GM21619 (cell line): Measurements from ENCODE around the gene RNF180.
"Not testable (repeated sequence)": the region's sequence is repeated elsewhere in the genome, so short reads cannot be mapped to it uniquely, and the experiment has no call there.

ENCODE experiments used
- ATAC-seq: cut with Tn5 transposase; IDR thresholded peaks from one replicate; pipeline ENCODE4 v1.9.1; 2021; ENCODE audit not compliant: unreplicated experiment

Gene RNF180

DNA sequence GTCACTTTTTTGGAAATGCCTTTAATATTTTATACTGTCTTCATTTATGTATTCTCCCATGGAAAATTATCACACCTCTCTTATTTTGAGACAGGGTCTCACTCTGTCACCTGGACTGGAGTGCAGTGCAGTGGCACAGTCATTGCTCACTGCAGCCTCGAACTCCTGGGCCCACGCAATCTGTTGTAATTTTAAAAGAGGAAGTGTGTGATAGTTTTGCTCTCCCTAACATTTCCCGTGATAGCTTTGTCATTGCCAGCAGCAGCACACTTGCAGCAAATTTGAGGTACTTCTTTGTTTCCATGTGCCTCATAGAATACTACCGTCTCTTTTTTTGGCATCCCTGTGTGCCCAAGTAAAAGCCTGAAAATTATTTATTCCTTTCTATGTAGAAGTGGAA is 103.5 kb downstream of the RNF180 start:
- ATAC-seq: no peak

DNA sequence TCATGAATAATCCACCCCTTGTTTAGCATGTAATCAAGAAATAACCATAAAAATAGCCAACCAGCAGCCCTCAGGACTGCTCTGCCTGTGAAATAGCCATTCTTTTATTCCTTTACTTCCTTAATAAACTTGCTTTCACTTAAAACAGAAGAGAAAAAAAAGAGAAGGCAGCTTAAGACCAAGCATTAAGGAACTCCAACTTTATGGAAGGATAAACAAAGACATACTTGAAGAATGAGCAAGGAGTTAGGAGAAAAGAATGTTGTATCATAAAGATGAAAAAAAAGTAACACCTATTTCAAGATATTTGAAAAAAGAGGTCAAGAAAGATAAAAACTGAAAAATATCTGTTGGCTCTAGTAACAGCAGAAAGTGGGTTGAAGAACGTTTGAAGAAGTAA is 107.6 kb downstream of the RNF180 start:
- no peak for ATAC-seq

DNA sequence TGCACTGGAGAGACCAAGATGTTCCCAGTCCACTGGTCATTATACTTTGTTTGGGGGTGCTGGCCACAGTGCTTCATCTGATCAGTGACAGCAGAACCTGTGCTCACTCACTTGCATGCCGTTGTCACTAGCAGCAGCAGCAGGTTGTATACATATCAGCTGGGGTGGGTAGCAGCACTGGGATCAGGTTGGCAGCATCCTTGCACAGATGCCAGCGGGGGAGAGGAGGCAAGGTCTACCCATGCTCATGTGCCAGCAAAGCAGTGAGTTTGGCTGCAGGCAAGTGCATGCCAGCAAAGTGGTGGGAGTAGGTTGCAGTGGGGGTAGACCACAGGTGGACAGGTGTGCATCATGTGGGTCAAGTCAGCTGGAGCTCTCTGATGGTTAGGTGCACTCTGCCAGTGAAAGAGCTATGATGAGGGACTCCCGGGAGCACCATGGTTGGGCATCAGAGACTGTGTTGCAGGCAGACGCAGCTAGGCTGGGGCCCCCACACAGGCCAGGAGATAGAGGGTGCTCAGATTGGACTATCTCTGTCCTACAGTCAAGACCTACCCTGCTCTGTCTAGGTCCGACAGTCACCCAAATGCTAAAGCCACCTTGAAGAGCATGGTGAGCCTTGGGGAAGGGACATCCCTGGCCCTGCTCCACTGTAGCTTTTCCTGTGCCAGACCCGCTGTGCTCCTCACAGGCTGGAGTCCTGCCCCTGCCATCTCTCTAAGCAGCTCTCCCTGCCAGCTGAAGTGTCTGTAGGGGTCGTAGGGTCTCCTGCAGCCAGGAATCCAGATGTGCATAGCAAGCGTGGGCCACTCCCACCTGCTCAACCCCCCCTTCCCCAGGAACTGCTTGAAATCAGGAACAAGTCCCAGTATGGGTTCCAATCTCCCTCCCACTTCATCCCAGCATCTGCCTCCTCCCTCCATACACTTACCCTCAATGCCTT is 119.8 kb downstream of the RNF180 start:
- ATAC-seq: no peak

DNA sequence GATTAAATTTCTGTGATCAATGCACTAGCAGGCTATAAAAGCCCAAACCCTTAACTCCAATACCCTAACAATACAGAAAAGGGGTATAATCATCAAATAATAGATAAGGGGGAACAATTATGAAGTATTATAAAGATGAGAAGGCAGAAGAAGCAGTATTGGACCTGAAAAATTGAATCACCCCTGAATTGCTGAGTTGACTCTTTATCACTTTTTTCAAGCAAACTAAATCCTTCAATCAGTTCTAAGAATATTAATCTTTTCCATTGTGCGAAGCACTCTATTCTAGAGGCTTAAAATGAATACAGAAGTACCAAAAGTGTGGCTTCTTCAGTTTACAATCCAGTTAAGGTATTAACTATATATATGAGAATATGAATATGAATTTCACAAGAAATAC is 120.7 kb downstream of the RNF180 start:
- ATAC-seq: no peak

DNA sequence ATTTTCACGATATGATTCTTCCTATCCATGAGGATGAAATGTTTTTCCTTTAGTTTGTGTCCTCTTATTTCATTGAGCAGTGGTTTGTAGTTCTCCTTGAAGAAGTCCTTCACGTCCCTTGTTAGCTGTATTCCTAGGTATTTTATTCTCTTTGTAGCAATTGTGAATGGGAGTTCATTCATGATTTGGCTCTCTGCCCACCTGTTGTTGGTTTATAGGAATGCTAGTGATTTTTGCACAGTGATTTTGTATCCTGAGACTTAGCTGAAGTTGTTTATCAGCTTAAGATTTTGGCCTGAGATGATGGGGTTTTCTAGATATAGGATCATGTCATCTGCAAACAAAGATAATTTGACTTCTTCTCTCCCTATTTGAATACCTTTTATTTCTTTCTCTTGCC is 122.9 kb downstream of the RNF180 start:
- not testable (repeated sequence) for ATAC-seq

DNA sequence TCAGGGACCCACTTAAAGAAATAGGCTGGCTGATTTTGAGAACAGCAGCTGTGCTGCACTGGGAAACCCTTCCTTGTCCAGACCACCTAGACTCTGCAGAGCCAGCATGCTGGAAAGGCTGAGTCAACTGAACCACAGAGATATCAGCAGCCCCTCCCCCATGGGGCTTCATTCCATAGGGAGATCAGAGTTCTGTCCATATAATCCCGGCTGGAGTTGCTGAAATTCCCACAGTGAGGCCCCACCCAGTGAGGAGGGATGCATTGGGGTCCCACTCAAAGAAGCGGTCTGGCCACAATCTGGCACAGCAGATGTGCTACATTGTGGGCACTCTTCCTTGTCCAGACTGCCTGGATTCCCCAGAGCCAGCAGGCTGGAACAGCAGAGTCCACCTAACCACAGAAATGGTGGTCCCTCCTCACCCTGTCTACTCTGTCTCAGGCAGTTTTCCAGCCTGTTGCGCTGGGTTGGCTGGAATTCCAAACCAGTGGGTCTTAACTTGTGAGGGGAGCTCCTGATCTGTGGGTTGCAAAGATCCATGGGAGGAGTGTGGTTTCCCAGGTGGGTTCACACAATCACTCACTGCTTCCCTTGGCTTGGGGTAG is 127.1 kb downstream of the RNF180 start:
- no peak for ATAC-seq

DNA sequence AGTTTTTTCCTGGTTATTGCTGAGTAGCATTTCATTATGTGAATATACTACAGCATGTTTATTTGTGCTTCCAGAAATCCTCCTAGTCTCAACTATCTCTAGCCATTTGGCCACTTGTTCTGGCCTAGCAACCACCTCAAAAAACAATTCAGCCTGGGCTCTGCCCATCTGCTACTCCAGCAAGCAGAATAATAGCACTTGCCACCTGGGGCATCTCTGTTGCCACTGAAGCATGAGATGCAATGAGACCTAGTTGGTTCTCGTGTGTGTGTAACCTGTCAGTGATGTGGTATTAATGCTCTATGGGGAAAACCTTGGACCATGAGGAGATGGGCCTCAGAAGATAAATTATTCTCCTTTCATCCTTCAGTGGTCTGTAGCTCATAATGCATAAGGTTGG is 129.5 kb downstream of the RNF180 start:
- ATAC-seq: no peak

DNA sequence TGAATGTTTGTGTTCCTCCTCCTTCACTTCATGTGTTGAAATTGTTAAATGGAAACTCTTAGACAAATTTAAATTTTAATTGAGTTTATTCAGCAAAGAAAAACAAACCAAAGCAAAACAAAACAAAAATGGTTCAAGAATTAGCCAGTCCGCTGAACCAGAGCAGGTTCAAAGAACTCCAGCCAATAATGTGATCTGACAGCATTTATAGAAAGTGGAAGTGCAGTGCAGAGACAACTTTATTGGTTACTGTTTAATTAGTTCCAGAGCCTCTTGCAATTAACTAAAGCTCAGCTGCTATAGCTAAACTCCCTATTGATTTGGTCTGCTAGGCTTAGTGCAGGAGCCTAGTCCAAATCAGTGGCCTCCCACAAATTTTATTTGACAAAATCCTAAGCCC is 132.9 kb downstream of the RNF180 start:
- no peak for ATAC-seq

DNA sequence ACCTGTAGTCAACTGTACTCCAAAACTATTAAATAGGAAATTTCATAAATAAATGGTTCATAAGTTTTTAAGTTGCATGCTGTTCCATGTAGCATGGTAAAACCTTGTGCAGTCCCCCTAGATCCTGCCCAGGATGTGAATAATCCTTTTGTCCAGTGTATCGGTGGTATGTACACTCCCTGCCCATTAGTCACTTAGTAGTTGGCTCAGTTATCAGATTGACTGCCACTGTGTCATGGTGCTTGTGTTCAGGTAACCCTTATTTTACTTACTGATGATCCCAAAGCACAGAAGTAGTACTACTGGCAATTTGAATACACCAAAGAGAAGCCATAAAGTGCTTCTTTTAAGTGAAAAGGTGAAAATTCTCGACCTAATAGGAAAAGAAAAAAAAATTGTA is 134.2 kb downstream of the RNF180 start:
- ATAC-seq: no peak

DNA sequence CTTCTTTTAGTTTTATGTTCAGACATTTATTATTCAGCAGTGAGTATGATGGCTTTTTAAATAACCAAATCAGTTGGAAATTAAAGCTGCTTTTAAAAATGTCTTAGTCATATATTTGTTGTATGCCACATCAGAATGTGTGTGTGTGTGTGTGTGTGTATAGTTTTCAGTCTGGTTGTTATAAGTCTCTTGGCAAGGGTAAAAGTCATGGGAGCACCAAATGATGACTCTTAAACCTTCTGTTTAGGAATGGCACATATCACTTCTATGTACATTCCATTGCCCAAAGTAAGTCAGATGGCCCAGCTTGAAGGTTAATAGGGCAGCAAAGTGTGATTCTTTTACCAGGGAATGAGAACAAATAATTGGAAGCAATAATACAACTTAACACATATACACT is 135.9 kb downstream of the RNF180 start:
- no peak for ATAC-seq

DNA sequence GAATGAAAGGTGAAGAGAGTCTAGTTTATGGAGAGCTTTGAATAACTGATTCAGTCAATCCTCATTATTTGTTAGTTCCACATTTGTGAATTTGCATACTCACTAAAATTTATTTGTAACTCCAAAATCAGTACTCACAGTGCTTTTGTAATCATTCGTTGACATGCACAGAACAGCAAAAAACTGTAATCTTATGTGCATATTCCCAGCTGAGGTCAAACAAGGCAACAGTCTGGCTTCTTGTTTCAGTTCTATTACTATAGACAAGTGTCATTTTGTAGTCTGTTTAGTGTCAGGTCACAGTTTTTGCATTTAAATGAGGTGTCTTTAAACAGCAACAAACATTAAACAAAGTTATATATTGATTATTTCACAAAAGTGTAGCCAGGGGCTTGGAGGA is 142.5 kb downstream of the RNF180 start:
- ATAC-seq: no peak

DNA sequence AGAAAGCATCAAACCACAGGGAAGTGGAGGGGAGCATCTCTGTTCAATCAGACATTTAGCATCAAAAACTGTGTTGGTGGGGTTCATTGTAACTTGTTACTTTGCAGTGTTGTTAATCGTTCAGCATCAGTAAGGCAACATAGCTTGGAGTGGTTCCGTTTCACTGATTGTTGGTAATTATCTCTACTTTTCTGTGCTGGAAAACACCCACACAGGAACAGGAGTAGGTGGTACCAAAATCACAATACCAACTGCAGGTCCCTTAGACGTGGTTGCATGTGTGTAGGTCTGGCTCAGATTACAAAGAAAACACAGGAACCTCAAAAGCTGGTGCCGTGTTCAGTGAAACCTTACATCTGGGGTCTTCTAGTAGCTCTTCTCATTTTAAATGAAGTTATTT is 146.8 kb downstream of the RNF180 start:
- ATAC-seq: no peak

DNA sequence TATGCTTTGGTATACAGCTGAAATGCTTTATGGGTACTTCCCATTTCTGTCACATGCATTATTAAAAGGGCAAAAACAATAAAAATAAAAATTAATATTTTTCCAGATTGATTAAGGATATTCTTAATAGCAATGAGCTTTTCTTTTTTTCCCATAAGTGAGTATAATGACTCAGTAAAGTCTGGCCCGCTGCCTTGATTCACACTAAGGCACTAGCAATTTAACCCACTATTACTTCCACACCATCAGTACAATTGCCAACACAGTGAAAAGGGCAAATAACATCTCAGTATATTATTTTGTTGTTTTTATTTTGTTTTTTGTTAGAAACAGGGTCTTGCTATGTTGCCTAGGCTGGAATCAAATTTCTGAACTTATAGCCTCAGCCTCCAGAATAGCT is 150.1 kb downstream of the RNF180 start:
- ATAC-seq: no peak

DNA sequence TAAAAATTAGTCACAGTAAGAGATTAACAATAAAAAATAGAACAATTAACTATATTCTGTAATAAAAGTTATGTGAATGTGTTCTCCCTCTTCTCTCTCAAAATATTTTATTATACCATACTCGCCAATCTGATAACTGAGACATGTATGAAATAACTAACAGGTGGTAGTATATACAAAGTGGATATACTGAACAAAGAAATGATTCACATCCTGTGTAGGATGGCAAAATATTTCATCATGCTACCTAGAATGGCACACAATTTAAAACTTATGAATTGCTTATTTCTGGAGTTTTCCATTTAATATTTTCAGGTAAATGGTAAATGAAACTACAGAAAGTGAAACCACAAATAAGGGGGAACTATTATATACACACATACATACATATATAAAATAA is 152.5 kb downstream of the RNF180 start:
- no peak for ATAC-seq

DNA sequence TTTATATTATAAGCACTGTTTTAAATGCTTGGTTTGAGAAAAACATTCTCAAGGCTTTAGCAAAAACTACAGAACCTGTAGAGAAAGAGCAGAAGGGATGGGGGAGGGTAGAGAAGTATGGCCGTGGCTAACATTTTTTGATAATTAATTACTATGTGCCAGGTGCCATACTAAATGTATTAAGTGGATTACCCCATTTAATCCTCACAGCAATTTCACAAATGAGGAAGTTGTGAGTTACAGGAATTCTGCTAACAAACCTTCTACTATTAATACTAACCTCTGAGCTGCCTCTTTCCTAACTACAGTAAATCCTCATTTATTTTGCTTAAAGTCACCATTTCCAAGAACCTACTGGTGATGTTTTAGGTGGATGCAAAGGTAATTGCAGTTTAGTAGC is 157.9 kb downstream of the RNF180 start:
- ATAC-seq: no peak

DNA sequence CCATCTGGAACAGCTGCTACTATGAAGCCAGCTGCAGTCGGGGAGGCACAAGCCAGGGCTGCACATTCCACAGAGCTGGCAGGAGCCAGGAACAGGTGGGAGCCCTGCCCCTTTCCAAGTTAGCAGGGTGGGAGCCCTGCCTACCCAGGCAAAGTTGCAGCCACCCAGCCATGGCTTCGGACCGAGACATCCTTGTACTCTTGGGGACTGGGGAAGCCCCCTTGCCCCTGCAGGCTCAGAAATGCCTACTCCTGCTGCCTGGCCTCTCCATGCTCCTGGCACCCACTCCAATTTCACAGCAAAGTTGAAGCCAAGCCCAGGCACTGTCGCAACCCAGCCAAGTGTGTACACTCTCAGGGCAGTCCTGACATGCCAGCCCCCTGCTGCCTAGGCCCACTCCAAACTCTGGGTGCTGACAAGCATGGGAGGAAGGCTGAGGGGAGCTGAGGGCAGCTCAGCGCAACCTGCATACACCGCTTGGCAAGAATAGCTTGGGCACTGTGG is 165.1 kb downstream of the RNF180 start:
- no peak for ATAC-seq

DNA sequence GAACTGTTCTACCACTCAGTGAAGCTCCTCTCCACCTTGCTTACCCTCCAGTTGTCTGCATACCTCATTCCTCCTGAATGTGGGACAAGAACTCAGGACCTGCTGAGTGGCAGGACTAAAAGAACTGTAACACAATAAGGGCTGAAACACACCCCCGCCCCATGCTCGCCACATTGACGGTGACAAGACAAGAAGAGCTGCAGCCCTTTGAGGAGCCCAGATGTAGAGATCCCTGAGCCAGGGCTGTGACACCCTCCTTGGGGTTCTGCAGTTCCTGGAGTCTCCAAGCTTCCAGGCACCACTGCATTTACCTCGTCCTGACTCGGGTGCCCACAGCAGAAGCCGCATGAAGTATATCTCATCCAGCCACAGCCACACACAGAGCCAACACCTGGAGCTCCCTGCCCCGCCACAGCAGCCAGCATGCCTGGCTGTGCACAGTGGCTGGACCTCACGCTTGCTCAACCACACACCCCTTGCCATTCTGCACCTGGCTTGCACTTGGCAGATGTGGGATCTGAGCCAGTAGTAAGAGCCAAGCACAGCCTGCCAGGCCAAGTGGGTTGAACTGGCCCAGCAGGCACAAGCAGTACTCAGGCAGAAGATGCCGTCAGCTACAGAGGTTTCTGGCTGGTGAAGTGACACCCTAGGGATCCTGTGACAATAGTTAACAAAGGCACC is 166.1 kb downstream of the RNF180 start:
- ATAC-seq: no peak

DNA sequence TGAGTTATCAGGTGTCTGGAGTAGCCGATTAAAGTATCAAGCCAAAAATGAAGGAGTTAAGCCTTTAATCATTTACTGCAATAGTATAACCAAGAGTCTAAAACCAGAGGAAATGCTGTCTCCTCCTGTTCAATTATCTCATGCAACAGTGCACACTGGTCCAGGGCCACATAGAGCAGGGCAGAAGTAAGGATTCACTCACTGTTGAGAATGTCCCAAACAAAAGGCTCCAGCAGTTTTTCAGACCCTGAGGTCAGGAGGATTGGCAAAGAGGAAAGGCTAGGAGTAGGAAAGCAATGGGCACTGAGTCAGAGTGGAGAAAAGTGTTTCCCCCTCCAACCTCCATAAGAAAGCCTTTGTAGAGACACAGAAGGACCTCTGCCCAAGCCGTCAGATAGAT is 168.2 kb downstream of the RNF180 start:
- ATAC-seq: no peak

DNA sequence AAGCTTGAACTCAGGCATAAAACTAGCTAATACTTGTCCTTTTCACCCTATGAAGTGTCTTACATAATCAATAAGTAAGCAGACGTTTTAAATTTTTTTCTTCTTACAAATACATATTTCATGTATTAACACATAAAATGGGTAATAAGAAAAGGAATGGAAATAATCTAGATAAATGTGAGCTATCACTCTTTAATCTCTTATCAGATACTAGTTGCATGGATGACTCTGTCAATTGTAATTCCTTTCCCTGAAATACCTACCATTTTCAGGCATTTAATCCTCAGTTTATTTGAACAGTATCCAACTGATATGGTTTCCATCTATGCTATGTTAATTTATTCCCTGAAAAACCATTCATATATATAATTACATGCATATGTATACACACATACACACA is 174.1 kb downstream of the RNF180 start:
- ATAC-seq: no peak

DNA sequence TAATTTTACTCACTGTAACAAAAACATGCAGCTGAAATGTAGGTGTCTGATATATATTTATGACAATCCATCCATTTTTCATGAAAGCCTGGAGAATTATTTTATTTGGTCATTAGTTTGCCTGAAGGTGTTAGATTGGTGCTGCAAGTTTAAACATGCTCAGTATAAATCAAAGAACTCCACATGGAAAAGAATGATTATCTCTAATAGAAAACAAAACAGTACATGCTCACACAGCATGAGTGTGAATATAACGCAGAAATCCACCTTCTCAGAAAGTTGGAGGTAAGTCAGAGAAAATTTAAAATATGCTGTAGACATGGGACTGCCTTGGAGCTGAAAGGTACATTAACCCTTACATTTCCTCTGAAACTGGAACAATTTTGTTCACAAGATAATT is 174.7 kb downstream of the RNF180 start:
- ATAC-seq: no peak

DNA sequence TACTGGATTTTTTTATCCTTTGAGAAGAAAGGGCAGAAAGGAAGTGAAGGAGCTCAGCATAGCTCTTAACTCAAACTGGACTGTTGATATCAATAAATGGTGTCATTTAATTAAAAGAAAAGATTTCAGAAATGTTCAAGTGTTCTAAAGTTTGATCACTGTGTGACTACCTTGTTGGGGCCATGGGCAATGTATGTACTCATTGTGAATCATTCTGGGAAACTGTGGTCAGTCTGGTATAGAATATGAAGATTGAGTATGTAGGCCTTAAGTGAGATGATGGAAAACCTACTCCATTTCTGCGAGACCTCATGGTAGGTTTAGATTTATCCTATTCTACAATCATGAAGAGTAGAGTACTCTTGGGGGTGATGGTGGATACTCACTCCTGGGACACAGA is 175.7 kb downstream of the RNF180 start:
- no peak for ATAC-seq

DNA sequence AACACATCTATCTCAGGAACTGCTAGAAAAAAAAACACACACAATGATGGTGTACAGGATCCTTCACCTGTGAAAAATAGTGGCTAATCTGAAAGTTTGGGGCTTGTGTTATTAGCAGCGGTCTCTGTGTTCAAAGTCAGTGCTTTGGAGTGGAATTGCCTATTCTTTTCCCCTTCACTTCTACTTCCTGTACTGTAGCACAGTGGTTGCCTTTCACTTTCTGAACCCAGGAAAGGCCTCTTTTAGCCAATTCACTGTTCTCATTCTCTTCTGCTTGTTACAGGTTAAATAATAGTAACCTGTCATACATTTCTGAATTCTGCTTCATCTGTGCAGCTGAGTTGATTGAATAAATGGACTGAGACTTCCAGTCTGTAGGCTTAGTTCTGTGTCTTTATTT is 178.9 kb downstream of the RNF180 start:
- no peak for ATAC-seq
